Neural cell (in vitro differentiated cells): Measurements from ENCODE around the gene BTNL8. TPM values are rescaled to one million over a fixed set of nuclear protein-coding genes. Genes with fewer than 3 reads are reported as not detected.
A peak's percentile ranks its signal among the peaks of the same experiment; 100 is the strongest.

Source experiments
- H2AFZ ChIP-seq: fragments of 200-600, 300-800 bp; sonication (generic), shearing (Covaris generic); 2 replicates; pipeline ENCODE4 v1.6.0; 2014; ENCODE audit warnings: low read depth, mild to moderate bottlenecking, antibody characterized with exemption, low read length, moderate library complexity
- H3F3A ChIP-seq: fragments of 200-600 bp; shearing (Covaris generic); 2 replicates; pipeline ENCODE4 v1.6.1; 2016; ENCODE audit warnings: mild to moderate bottlenecking, moderate library complexity, mixed read lengths, antibody characterized with exemption, low read length; ENCODE audit not compliant: insufficient read depth, poor library complexity, severe bottlenecking
- H3K27ac ChIP-seq: fragments of 200-600, 300-800 bp; sonication (generic), shearing (Covaris generic); 2 replicates; pipeline ENCODE4 v1.5.1; 2014; ENCODE audit warnings: mild to moderate bottlenecking, low read length, moderate library complexity
- H3K27me3 ChIP-seq: fragments of 300-800, 200-600 bp; sonication (generic), shearing (Covaris generic); 2 replicates; pipeline ENCODE4 v1.6.0; 2014; ENCODE audit warnings: mild to moderate bottlenecking, low read depth, low read length, moderate library complexity; ENCODE audit not compliant: insufficient read depth
- H3K36me3 ChIP-seq: fragments of 300-800, 200-600 bp; sonication (generic), shearing (Covaris generic); 2 replicates; pipeline ENCODE4 v1.5.1; 2014; ENCODE audit warnings: mild to moderate bottlenecking, antibody characterized with exemption, low read length, moderate library complexity; ENCODE audit not compliant: insufficient read depth
- H3K4me2 ChIP-seq: fragments of 300-800, 200-600 bp; sonication (generic), shearing (Covaris generic); 2 replicates; pipeline ENCODE4 v1.6.0; 2014; ENCODE audit warnings: mild to moderate bottlenecking, low read length
- H3K4me3 ChIP-seq: fragments of 300-800, 200-600 bp; sonication (generic), shearing (Covaris generic); 2 replicates; pipeline ENCODE4 v1.5.1; 2014; ENCODE audit warnings: mild to moderate bottlenecking, low read length, moderate library complexity
- H3K79me2 ChIP-seq: fragments of 200-600 bp; shearing (Covaris generic); replicated peaks from 2 replicates; pipeline ENCODE4 v1.6.0; 2014; ENCODE audit warnings: mild to moderate bottlenecking, low read length, moderate library complexity; ENCODE audit not compliant: insufficient read depth
- H3K9ac ChIP-seq: fragments of 300-800, 200-600 bp; sonication (generic), shearing (Covaris generic); 2 replicates; pipeline ENCODE4 v1.6.1; 2016; ENCODE audit warnings: mild to moderate bottlenecking, low read length, mixed read lengths
- H3K9me2 ChIP-seq: fragments of 200-600 bp; shearing (Covaris generic); 2 replicates; pipeline ENCODE4 v1.6.1; 2016; ENCODE audit warnings: mild to moderate bottlenecking, low read length, mixed read lengths; ENCODE audit not compliant: insufficient read depth
- H3K9me3 ChIP-seq: fragments of 200-600, 300-800 bp; sonication (generic), shearing (Covaris generic); 2 replicates; pipeline ENCODE4 v1.6.1; 2016; ENCODE audit warnings: mild to moderate bottlenecking, mixed run types, low read length, moderate library complexity, mixed read lengths
- H4K20me1 ChIP-seq: fragments of 200-600 bp; shearing (Covaris generic); 2 replicates; pipeline ENCODE4 v1.6.1; 2016; ENCODE audit warnings: mild to moderate bottlenecking, mixed run types; ENCODE audit not compliant: insufficient read depth
- CTCF ChIP-seq: fragments of 450-650 bp; IDR thresholded peaks from 2 replicates; pipeline ENCODE4 v1.5.1; 2014; ENCODE audit warnings: antibody characterized with exemption, mild to moderate bottlenecking, moderate library complexity; ENCODE audit not compliant: poor library complexity, severe bottlenecking
- EP300 ChIP-seq: fragments of 450-650 bp; conservative IDR thresholded peaks from 2 replicates; pipeline ENCODE4 v1.6.1; 2014; ENCODE audit warnings: antibody characterized with exemption, mild to moderate bottlenecking, moderate library complexity; ENCODE audit not compliant: poor library complexity, severe bottlenecking
- EZH2 ChIP-seq: fragments of 200-600, 300-800 bp; shearing (Covaris generic), sonication (generic); IDR thresholded peaks from 2 replicates; pipeline ENCODE4 v1.6.1; 2014; ENCODE audit warnings: antibody characterized with exemption, low read length, borderline replicate concordance, mild to moderate bottlenecking; ENCODE audit not compliant: insufficient read depth, poor library complexity, severe bottlenecking
- MXI1 ChIP-seq: fragments of 450-650 bp; conservative IDR thresholded peaks from 2 replicates; pipeline ENCODE4 v1.6.1; 2014; ENCODE audit warnings: antibody characterized with exemption, mild to moderate bottlenecking; ENCODE audit not compliant: poor library complexity, severe bottlenecking
- POLR2AphosphoS5 ChIP-seq: IDR thresholded peaks from 2 replicates; pipeline ENCODE4 v1.6.1; 2012
- RAD21 ChIP-seq: fragments of 450-650 bp; conservative IDR thresholded peaks from 2 replicates; pipeline ENCODE4 v1.6.1; 2014; ENCODE audit warnings: antibody characterized with exemption, mild to moderate bottlenecking, moderate library complexity
- REST ChIP-seq: IDR thresholded peaks from 2 replicates; pipeline ENCODE4 v1.6.1; 2012; ENCODE audit warnings: borderline replicate concordance
- SMC3 ChIP-seq: fragments of 450-650 bp; conservative IDR thresholded peaks from 2 replicates; pipeline ENCODE4 v1.6.1; 2014; ENCODE audit warnings: antibody characterized with exemption, mild to moderate bottlenecking, moderate library complexity; ENCODE audit not compliant: poor library complexity
- TAF1 ChIP-seq: IDR thresholded peaks from 2 replicates; pipeline ENCODE4 v1.6.1; 2012; ENCODE audit warnings: low read depth
- polyA plus RNA-seq: library from polyadenylated mRNA; depleted of rRNA; stranded (reverse); fragments of >200 nt; gene quantifications from 2 replicates; pipeline ENCODE4 v1.2.3, GENCODE V29; 2014

Gene BTNL8
- polyA plus RNA-seq, 1 donor from 2014 or later: not detected

GRCh38 chr5:180868960-180869359 is 30.0 kb upstream of the BTNL8 start:
- H3K36me3 ChIP-seq: no peaks in the 10 kb centered on the region
- peak; percentile 64 for TF ChIP-seq RAD21
- TF ChIP-seq EZH2: no peak
- peak; percentile 70 for TF ChIP-seq SMC3
- TF ChIP-seq CTCF: peak; percentile 78
- no peak overlapping the region for H3K27ac ChIP-seq

GRCh38 chr5:180869587-180869986 is 29.4 kb upstream of the BTNL8 start:
- Histone ChIP-seq H3K9me3 (no peaks in the 10 kb centered on the region), H3K27me3 (no peaks in the 10 kb centered on the region), H4K20me1 (no peaks in the 10 kb centered on the region), H3K4me3 (no peak overlapping the region), H2AFZ (no peak overlapping the region), H3K4me2 (no peak overlapping the region), H3K9me2 (no peaks in the 10 kb centered on the region), H3K36me3 (no peaks in the 10 kb centered on the region), H3K9ac (no peak overlapping the region), H3K79me2 (no peaks in the 10 kb centered on the region), H3F3A (no peaks in the 10 kb centered on the region), H3K27ac (no peak overlapping the region)
- no peak for TF ChIP-seq TAF1
- TF ChIP-seq RAD21: no peak

More at GRCh38 chr5:180868960-180869359, 30.0 kb upstream of the BTNL8 start:
- Histone ChIP-seq H3K4me3 (no peak overlapping the region), H4K20me1 (no peaks in the 10 kb centered on the region), H3K79me2 (no peaks in the 10 kb centered on the region), H2AFZ (no peak overlapping the region), H3K9me2 (no peaks in the 10 kb centered on the region), H3K9ac (no peak overlapping the region), H3K27me3 (no peaks in the 10 kb centered on the region), H3K4me2 (no peak overlapping the region), H3F3A (no peaks in the 10 kb centered on the region), H3K9me3 (no peaks in the 10 kb centered on the region)

- TF ChIP-seq RAD21 (no peak), SMC3 (no peak), REST (no peak), EP300 (no peak), TAF1 (no peak), EZH2 (no peak), CTCF (no peak), POLR2AphosphoS5 (no peak), MXI1 (no peak)
- Histone ChIP-seq H3K9me2 (no peaks in the 10 kb centered on the region), H3K27ac (no peak overlapping the region)
Measured at GRCh38 chr5:180870276-180871068, 28.5 kb upstream of the BTNL8 start.

More at GRCh38 chr5:180870276-180871068, 28.5 kb upstream of the BTNL8 start:
- H3F3A ChIP-seq: no peaks in the 10 kb centered on the region
- no peaks in the 10 kb centered on the region for H3K27me3 ChIP-seq
- no peak overlapping the region for H3K9ac ChIP-seq
- no peaks in the 10 kb centered on the region for H3K9me3 ChIP-seq
- H3K79me2 ChIP-seq: no peaks in the 10 kb centered on the region
- no peak overlapping the region for H2AFZ ChIP-seq
- H3K4me2 ChIP-seq: no peak overlapping the region
- no peak overlapping the region for H3K4me3 ChIP-seq
- H3K36me3 ChIP-seq: no peaks in the 10 kb centered on the region
- no peaks in the 10 kb centered on the region for H4K20me1 ChIP-seq
